ENCODE results near the gene SAP30. TPM values are rescaled to one million over a fixed set of nuclear protein-coding genes. Genes with fewer than 3 reads are reported as not detected.
A peak's percentile ranks its signal among the peaks of the same experiment; 100 is the strongest.

The SAP30 gene
- total RNA-seq, 5 donors from 2014 or later (not counting 1 experiment from before 2014, with no cell fraction given): 2.8 to 5.8 (median 4.1) TPM

DNA sequence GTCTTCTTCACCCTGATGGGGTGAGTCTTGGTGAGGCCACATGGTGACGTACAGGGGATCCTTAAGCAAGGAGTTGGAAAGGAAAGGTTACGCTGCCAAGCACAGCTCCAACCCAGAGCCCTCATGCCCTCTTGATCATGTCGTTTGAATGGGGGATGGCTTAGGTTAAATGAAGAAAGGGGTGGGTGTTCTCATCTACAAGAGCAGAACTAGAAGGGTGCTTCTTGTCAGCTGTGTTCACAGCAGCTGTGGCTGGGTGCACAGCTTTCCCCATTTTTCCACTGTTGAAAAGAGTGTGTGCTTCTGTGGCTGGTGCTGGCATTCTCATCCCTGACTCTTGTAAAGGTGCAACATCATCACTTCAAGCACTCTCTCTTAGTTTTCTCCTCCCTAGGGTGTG, 43.7 kb downstream of the SAP30 start:
- Mint-ChIP-seq H3K36me3 (no peaks in the 10 kb centered on the region), H3K9me3 (no peaks in the 10 kb centered on the region), H3K4me3 (no peak overlapping the region), H3K27ac (no peak overlapping the region), H3K4me1 (no peaks in the 10 kb centered on the region), H3K27me3 (no peaks in the 10 kb centered on the region)
- ChIA-PET POLR2A (no interaction called here), CTCF (interaction anchor here (0.6 to 4.6 kb wide), 10 partner anchors 13 to 113 kb away, joined by 3 to 35 read pairs (median 5); no protein-coding TSS in a partner anchor)
- ATAC-seq (replicated peaks in 1 of 4) (no peak), DNase-seq (no peak)
- Histone ChIP-seq H3K4me3 (ENCODE audit: control insufficient read depth in 1 of 2, extremely low read depth in 1 of 2, low read length in 1 of 2) (no peak overlapping the region), H3K9me3 (no peaks in the 10 kb centered on the region), H3K36me3 (ENCODE audit: control insufficient read depth in 2 of 2, extremely low read depth in 1 of 2, insufficient read depth in 1 of 2, low read length in 1 of 2) (no peaks in the 10 kb centered on the region), H3K27me3 (replicated peaks in 1 of 2; ENCODE audit: control insufficient read depth in 2 of 2, extremely low read depth in 1 of 2, insufficient read depth in 2 of 2, low read length in 1 of 2) (no peaks in the 10 kb centered on the region), H3K27ac (ENCODE audit: low read length) (no peak overlapping the region), H3K4me1 (ENCODE audit: control insufficient read depth in 1 of 2, extremely low read depth in 1 of 2, insufficient read depth in 2 of 2, low read length in 2 of 2) (no peaks in the 10 kb centered on the region)
- WGBS (ENCODE audit: insufficient coverage): 74% methylated on average over 3 of the region's 3 CpGs

DNA sequence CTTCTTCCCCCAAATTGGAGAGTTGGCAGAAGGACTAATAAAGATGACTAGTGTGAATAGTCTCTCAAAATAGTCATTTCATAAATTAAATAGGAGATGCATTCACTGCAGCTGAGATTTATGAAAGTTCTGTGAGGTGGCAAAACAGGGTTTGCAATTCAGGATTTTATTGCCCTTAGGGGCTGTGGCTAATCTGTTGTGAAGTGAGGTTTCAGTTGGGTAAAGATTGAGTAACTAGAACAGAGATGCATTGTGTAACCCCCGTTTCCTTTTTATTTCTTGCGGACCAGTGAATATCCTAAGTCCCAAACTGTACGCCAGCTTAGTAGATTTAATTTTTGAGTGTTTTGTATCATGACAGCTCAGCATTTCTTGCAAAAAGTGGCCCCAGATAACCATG, 44.3 kb downstream of the SAP30 start:
- DNase-seq: no peak
- no peak overlapping the region for H3K27ac ChIP-seq (ENCODE audit: low read length)
- no peaks in the 10 kb centered on the region for H3K4me1 ChIP-seq (ENCODE audit: control insufficient read depth in 1 of 2, extremely low read depth in 1 of 2, insufficient read depth in 2 of 2, low read length in 2 of 2)
- Mint-ChIP-seq H3K4me1 (no peaks in the 10 kb centered on the region), H3K36me3 (no peaks in the 10 kb centered on the region), H3K4me3 (no peak overlapping the region), H3K27ac (no peak overlapping the region), H3K9me3 (no peaks in the 10 kb centered on the region), H3K27me3 (no peaks in the 10 kb centered on the region)
- H3K9me3 ChIP-seq: no peaks in the 10 kb centered on the region
- H3K27me3 ChIP-seq (replicated peaks in 1 of 2; ENCODE audit: control insufficient read depth in 2 of 2, extremely low read depth in 1 of 2, insufficient read depth in 2 of 2, low read length in 1 of 2): no peaks in the 10 kb centered on the region
- ChIA-PET POLR2A (no interaction called here), CTCF (interaction anchor here (0.5 to 4.6 kb wide), 5 partner anchors 44 to 102 kb away, joined by 3 to 35 read pairs (median 4); partner anchors contain the start of gene SAP30 (in 1 of the 2))
- no peaks in the 10 kb centered on the region for H3K36me3 ChIP-seq (ENCODE audit: control insufficient read depth in 2 of 2, extremely low read depth in 1 of 2, insufficient read depth in 1 of 2, low read length in 1 of 2)
- no peak overlapping the region for H3K4me3 ChIP-seq (ENCODE audit: control insufficient read depth in 1 of 2, extremely low read depth in 1 of 2, low read length in 1 of 2)
- 76% methylated on average over 2 of the region's 3 CpGs for WGBS (ENCODE audit: insufficient coverage)
- ATAC-seq (replicated peaks in 1 of 4): no peak

DNA sequence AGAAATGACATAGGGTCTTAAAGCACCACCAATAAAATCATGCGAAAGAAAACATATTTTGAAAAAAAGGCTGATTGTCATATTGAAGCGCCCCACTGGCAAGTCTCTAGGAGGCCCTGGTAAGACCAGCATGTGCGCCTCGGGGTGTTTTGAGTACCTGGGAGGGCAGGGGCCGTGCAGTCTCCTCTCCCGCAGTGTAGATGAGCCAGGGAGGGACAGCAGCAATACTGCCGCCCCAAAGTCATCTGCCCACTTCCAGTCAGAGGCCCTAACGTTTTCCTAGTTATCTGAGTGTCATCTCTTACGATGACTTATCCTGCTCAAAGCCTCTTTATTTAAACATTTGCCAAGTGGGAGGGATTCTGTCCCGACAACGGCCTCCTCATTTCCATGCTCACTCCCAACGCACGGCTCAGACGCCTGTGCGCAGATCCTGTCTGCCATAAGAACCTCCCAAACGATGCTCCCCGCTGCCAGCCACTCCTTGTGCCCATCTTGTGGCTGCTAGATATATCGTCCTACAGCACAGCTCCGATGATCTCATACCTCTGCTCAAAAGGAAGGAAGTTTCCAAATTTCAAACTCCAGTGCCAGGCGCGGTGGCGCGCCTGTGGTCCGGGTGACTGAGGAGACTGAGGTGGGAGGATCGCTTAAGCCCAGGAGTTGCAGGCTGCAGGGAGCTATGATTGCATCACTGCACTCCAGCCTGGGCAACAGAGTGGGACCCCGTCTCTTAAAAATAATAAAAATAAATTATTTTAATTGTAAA, 45.3 kb downstream of the SAP30 start:
- DNase-seq (peak in 2 of 35 experiments; percentile 3 to 17), ATAC-seq (replicated peaks in 1 of 4) (no peak)
- Mint-ChIP-seq H3K9me3 (no peaks in the 10 kb centered on the region), H3K4me1 (peaks cover 3 to 5% (median 4%) of the 10 kb centered on the region in 3 donors), H3K27ac (no peak overlapping the region), H3K4me3 (no peak overlapping the region), H3K27me3 (no peaks in the 10 kb centered on the region), H3K36me3 (no peaks in the 10 kb centered on the region)
- H3K36me3 ChIP-seq (ENCODE audit: control insufficient read depth in 2 of 2, extremely low read depth in 1 of 2, insufficient read depth in 1 of 2, low read length in 1 of 2): no peaks in the 10 kb centered on the region
- H3K9me3 ChIP-seq: no peaks in the 10 kb centered on the region
- no peaks in the 10 kb centered on the region for H3K4me1 ChIP-seq (ENCODE audit: control insufficient read depth in 1 of 2, extremely low read depth in 1 of 2, insufficient read depth in 2 of 2, low read length in 2 of 2)
- H3K27ac ChIP-seq (ENCODE audit: low read length): no peak overlapping the region
- ChIA-PET POLR2A (no interaction called here), CTCF (interaction anchor here (0.6 to 4.6 kb wide), 9 partner anchors 18 to 127 kb away, joined by 3 to 44 read pairs (median 4); no protein-coding TSS in a partner anchor)
- 87% methylated on average over 20 of the region's 26 CpGs for WGBS (ENCODE audit: insufficient coverage)
- no peaks in the 10 kb centered on the region for H3K27me3 ChIP-seq (replicated peaks in 1 of 2; ENCODE audit: control insufficient read depth in 2 of 2, extremely low read depth in 1 of 2, insufficient read depth in 2 of 2, low read length in 1 of 2)
- no peak overlapping the region for H3K4me3 ChIP-seq (ENCODE audit: control insufficient read depth in 1 of 2, extremely low read depth in 1 of 2, low read length in 1 of 2)

DNA sequence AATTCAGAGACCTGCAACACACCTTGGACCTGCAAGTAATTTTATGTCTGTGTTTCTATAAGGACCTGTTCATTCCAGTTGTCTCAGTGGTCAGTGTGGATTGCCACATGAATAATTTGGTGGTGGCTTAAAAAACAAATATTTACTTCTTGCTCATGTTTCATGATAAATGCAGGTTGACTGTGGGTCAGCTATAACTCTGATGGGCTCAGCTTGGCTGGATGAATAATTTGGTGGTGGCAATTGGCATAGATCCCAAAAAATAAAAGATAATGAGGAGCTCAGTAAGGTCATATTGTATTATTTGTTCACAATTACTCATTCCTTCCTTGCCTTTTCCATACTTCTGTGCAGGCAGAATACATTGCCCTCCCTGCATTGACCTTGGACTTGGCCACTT, 47.1 kb downstream of the SAP30 start:
- no peaks in the 10 kb centered on the region for H3K36me3 Mint-ChIP-seq
- Histone ChIP-seq H3K27ac (ENCODE audit: low read length) (no peak overlapping the region), H3K4me1 (ENCODE audit: control insufficient read depth in 1 of 2, extremely low read depth in 1 of 2, insufficient read depth in 2 of 2, low read length in 2 of 2) (no peaks in the 10 kb centered on the region), H3K4me3 (ENCODE audit: control insufficient read depth in 1 of 2, extremely low read depth in 1 of 2, low read length in 1 of 2) (no peak overlapping the region), H3K27me3 (replicated peaks in 1 of 2; ENCODE audit: control insufficient read depth in 2 of 2, extremely low read depth in 1 of 2, insufficient read depth in 2 of 2, low read length in 1 of 2) (no peaks in the 10 kb centered on the region), H3K9me3 (no peaks in the 10 kb centered on the region), H3K36me3 (ENCODE audit: control insufficient read depth in 2 of 2, extremely low read depth in 1 of 2, insufficient read depth in 1 of 2, low read length in 1 of 2) (no peaks in the 10 kb centered on the region)
- no peak overlapping the region for H3K27ac Mint-ChIP-seq
- DNase-seq (no peak), ATAC-seq (replicated peaks in 1 of 4) (no peak)
- H3K4me1 Mint-ChIP-seq: peaks cover 3 to 5% (median 4%) of the 10 kb centered on the region in 3 donors
- H3K4me3 Mint-ChIP-seq: no peak overlapping the region
- H3K9me3 Mint-ChIP-seq: no peaks in the 10 kb centered on the region
- H3K27me3 Mint-ChIP-seq: no peaks in the 10 kb centered on the region
- ChIA-PET POLR2A (no interaction called here), CTCF (interaction anchor here (0.6 to 4.6 kb wide), 14 partner anchors 9 to 404 kb away, joined by 3 to 44 read pairs (median 4); no protein-coding TSS in a partner anchor)

DNA sequence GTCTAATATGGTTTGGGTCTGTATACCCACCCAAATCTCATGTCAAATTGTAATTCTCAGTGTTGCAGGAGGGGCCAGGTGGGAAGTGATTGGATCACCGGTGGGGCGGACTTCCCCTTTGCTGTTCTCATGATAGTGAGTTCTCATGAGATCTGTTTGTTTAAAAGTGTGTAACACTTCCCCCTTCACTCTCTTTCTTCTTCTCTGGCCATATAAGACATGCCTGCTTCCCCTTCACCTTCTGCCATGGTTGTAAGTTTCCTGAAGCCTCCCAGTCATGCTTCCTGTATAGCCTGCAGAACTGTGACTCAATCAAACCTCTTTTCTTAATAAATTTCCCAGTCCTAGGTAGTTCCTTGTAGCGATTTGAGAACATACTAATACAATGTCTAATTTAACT, 47.9 kb downstream of the SAP30 start:
- no peak overlapping the region for H3K27ac Mint-ChIP-seq
- H3K27me3 Mint-ChIP-seq: no peaks in the 10 kb centered on the region
- WGBS (ENCODE audit: insufficient coverage): no CpG with 5 or more reads among the region's 3 CpGs
- ATAC-seq (replicated peaks in 1 of 4) (no peak), DNase-seq (no peak)
- Histone ChIP-seq H3K9me3 (no peaks in the 10 kb centered on the region), H3K36me3 (ENCODE audit: control insufficient read depth in 2 of 2, extremely low read depth in 1 of 2, insufficient read depth in 1 of 2, low read length in 1 of 2) (no peaks in the 10 kb centered on the region), H3K27ac (ENCODE audit: low read length) (no peak overlapping the region), H3K4me3 (ENCODE audit: control insufficient read depth in 1 of 2, extremely low read depth in 1 of 2, low read length in 1 of 2) (no peak overlapping the region), H3K27me3 (replicated peaks in 1 of 2; ENCODE audit: control insufficient read depth in 2 of 2, extremely low read depth in 1 of 2, insufficient read depth in 2 of 2, low read length in 1 of 2) (no peaks in the 10 kb centered on the region), H3K4me1 (ENCODE audit: control insufficient read depth in 1 of 2, extremely low read depth in 1 of 2, insufficient read depth in 2 of 2, low read length in 2 of 2) (no peaks in the 10 kb centered on the region)
- peaks cover 3 to 5% (median 5%) of the 10 kb centered on the region in 3 donors for H3K4me1 Mint-ChIP-seq
- no peaks in the 10 kb centered on the region for H3K36me3 Mint-ChIP-seq
- no peak overlapping the region for H3K4me3 Mint-ChIP-seq
- H3K9me3 Mint-ChIP-seq: no peaks in the 10 kb centered on the region
- ChIA-PET CTCF (interaction anchor here (0.8 to 3.9 kb wide), 11 partner anchors 28 to 743 kb away, joined by 3 to 44 read pairs (median 5); partner anchors contain the start of gene SAP30 (in 1 of the 2)), POLR2A (no interaction called here)

DNA sequence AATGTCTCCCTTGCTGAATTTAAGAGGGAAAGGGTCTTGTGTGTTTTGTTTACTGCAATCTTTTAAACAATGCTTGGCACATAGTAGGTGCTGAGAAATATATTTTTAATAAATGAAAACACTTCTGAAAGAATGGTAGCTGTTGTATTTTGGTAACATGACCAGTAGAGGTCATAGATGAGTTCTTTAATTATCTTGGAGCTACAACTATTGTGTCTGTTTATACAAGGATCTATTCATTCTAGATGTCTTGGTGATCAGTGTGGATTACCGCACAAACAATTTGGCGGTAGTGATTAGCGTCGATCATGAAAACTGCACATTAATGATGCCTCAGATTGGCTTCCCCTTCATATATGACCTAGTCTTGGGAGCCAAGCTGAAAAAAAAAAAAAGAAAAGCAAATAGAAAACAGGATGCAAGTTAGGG, 49.6 kb downstream of the SAP30 start:
- Histone ChIP-seq H3K4me3 (ENCODE audit: control insufficient read depth in 1 of 2, extremely low read depth in 1 of 2, low read length in 1 of 2) (no peak overlapping the region), H3K36me3 (ENCODE audit: control insufficient read depth in 2 of 2, extremely low read depth in 1 of 2, insufficient read depth in 1 of 2, low read length in 1 of 2) (no peaks in the 10 kb centered on the region), H3K4me1 (ENCODE audit: control insufficient read depth in 1 of 2, extremely low read depth in 1 of 2, insufficient read depth in 2 of 2, low read length in 2 of 2) (peaks cover 2 to 6% of the 10 kb centered on the region in 2 experiments), H3K27ac (ENCODE audit: low read length) (no peak overlapping the region), H3K9me3 (no peaks in the 10 kb centered on the region), H3K27me3 (replicated peaks in 1 of 2; ENCODE audit: control insufficient read depth in 2 of 2, extremely low read depth in 1 of 2, insufficient read depth in 2 of 2, low read length in 1 of 2) (no peaks in the 10 kb centered on the region)
- POLR2A ChIA-PET: no interaction called here
- ATAC-seq (replicated peaks in 1 of 4) (peak in 3 of 4 experiments; percentile 34 to 47 (median 44)), DNase-seq (peak in 1 of 35 experiments; percentile 43)
- no peaks in the 10 kb centered on the region for H3K9me3 Mint-ChIP-seq
- CTCF ChIA-PET: interaction anchor here (0.5 to 3.2 kb wide), 41 partner anchors 8 to 899 kb away, joined by 3 to 44 read pairs (median 4); partner anchors contain the start of gene HMGB2 (in 1 of the 2)
- no peaks in the 10 kb centered on the region for H3K36me3 Mint-ChIP-seq
- H3K4me3 Mint-ChIP-seq: no peak overlapping the region
- no peak overlapping the region for H3K27ac Mint-ChIP-seq
- no peaks in the 10 kb centered on the region for H3K27me3 Mint-ChIP-seq
- WGBS (ENCODE audit: insufficient coverage): no CpG with 5 or more reads among the region's 4 CpGs
- peaks cover 7 to 13% (median 9%) of the 10 kb centered on the region in 3 donors for H3K4me1 Mint-ChIP-seq

All from T-cell (primary cell).